Neutrophil (primary cell): Measurements from ENCODE around the gene PLAU.

Source experiments
- H3K27ac ChIP-seq: fragments of 200-600 bp; sonication (generic); 2 replicates; pipeline ENCODE4 v1.5.1; 2016; ENCODE audit warnings: mild to moderate bottlenecking, moderate library complexity
- H3K27me3 ChIP-seq: fragments of 200-600 bp; sonication (generic); 2 replicates; pipeline ENCODE4 v1.6.0; 2016; ENCODE audit warnings: mild to moderate bottlenecking
- H3K36me3 ChIP-seq: fragments of 200-600 bp; sonication (generic); 2 replicates; pipeline ENCODE4 v1.5.1; 2017
- H3K4me1 ChIP-seq, 2 experiments: fragments of 200-600 bp in 1 of 2; sonication (generic) in 1 of 2; 1 replicate in 1 of 2; 2 replicates in 1 of 2; pipeline versions ENCODE4 v1.5.1 to v1.6.1; 2013 to 2016; ENCODE audit warnings: low read depth in 1 of 2, low read length in 1 of 2, mild to moderate bottlenecking in 1 of 2, moderate library complexity in 1 of 2; ENCODE audit not compliant: control insufficient read depth in 1 of 2, insufficient read depth in 1 of 2
- H3K4me3 ChIP-seq, 2 experiments: fragments of 200-600 bp in 1 of 2; sonication (generic) in 1 of 2; 1 replicate in 1 of 2; 2 replicates in 1 of 2; pipeline ENCODE4 v1.5.1; 2013 to 2016; ENCODE audit warnings: low read depth in 1 of 2, low read length in 1 of 2, mild to moderate bottlenecking in 1 of 2, moderate library complexity in 1 of 2
- H3K9me3 ChIP-seq: fragments of 200-600 bp; sonication (generic); 2 replicates; pipeline ENCODE4 v1.5.1; 2016
- CTCF ChIP-seq: fragments of 200-600 bp; sonication (generic); IDR thresholded peaks from 2 replicates; pipeline ENCODE4 v1.5.1; 2016; ENCODE audit warnings: antibody characterized with exemption

The PLAU gene

DNA sequence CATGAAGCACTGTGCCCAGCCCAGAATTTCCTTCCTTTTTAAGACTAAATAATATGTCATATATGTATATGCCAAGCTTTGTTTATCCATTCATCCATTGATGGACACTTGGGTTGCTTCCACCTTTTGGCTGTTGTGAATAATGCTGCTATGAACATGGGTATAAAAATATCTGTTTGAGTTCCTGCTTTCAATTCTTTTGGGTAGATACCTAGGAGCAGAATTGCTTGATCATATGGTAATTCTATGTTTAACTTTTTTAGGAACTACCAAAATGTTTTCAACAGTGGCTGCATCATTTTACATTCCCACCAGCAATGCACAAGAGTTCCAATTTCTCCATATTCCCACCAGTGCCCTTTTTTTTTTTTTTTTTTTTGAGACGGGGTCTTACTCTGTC lies 13.2 kb upstream of the PLAU start:
- no peaks in the 10 kb centered on the region for H3K36me3 ChIP-seq
- H3K4me3 ChIP-seq = no peak overlapping the region
- peaks cover 20 to 23% of the 10 kb centered on the region in 2 experiments for H3K4me1 ChIP-seq
- no peaks in the 10 kb centered on the region for H3K27me3 ChIP-seq
- no peak overlapping the region for H3K27ac ChIP-seq
- no peaks in the 10 kb centered on the region for H3K9me3 ChIP-seq
- no peak for TF ChIP-seq CTCF

DNA sequence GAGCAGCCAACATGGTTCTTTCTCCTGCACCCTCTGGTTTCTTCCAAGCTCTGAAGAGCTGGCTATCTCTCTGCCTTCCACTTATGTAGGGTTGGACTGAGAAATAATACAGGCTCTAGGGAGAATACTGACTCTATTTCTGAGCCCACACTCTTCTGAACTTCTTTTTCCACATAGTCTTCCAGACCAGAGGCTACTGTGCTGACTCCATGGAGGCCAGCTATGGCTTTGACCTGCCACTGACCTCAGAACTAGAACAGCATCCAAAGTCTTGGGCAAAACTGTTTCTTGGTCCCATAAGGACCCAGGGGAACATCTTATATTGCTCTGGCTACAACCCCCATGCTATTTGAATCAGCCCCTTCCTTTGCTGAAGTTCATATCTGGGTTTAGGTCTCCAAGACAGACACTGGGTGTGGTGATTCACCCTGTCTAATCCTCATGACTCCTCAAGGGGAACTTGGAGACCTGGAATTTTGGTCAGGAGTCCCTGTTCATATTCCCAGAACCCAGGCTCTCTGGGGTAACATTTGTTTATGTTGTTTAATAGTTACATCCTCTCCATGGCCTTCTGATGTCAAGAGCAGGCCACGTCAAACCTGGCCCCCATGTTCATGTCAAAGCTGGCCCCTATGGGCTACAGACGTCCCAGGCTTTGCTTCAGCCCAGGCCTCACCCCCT lies 12.1 kb upstream of the PLAU start:
- no peaks in the 10 kb centered on the region for H3K36me3 ChIP-seq
- no peak overlapping the region for H3K4me3 ChIP-seq
- no peaks in the 10 kb centered on the region for H3K27me3 ChIP-seq
- H3K9me3 ChIP-seq = no peaks in the 10 kb centered on the region
- no peak for TF ChIP-seq CTCF
- H3K4me1 ChIP-seq = peaks cover 22 to 24% of the 10 kb centered on the region in 2 experiments
- peak overlapping the region; percentile 47 for H3K27ac ChIP-seq

GRCh38 chr10:73899423-73899822 lies 11.5 kb upstream of the PLAU start:
- TF ChIP-seq CTCF = no peak

GRCh38 chr10:73900064-73900463 lies 10.9 kb upstream of the PLAU start:
- Histone ChIP-seq H3K4me1 (peaks cover 22 to 24% of the 10 kb centered on the region in 2 experiments), H3K9me3 (no peaks in the 10 kb centered on the region), H3K27ac (no peak overlapping the region)

More at GRCh38 chr10:73899423-73899822, 11.5 kb upstream of the PLAU start:
- Histone ChIP-seq H3K36me3 (no peaks in the 10 kb centered on the region), H3K27ac (peak overlapping the region; percentile 47), H3K4me3 (no peak overlapping the region), H3K4me1 (peaks cover 22 to 24% of the 10 kb centered on the region in 2 experiments), H3K9me3 (no peaks in the 10 kb centered on the region), H3K27me3 (no peaks in the 10 kb centered on the region)

GRCh38 chr10:73901261-73901660 lies 9.7 kb upstream of the PLAU start:
- Histone ChIP-seq H3K36me3 (no peaks in the 10 kb centered on the region), H3K27me3 (no peaks in the 10 kb centered on the region), H3K27ac (no peak overlapping the region), H3K4me1 (peaks cover 27 to 31% of the 10 kb centered on the region in 2 experiments), H3K9me3 (no peaks in the 10 kb centered on the region), H3K4me3 (no peak overlapping the region)
- no peak for TF ChIP-seq CTCF

More at GRCh38 chr10:73900064-73900463, 10.9 kb upstream of the PLAU start:
- Histone ChIP-seq H3K27me3 (no peaks in the 10 kb centered on the region), H3K36me3 (no peaks in the 10 kb centered on the region), H3K4me3 (no peak overlapping the region)
- no peak for TF ChIP-seq CTCF
